ENCODE data around the gene AMY1C.

DNA sequence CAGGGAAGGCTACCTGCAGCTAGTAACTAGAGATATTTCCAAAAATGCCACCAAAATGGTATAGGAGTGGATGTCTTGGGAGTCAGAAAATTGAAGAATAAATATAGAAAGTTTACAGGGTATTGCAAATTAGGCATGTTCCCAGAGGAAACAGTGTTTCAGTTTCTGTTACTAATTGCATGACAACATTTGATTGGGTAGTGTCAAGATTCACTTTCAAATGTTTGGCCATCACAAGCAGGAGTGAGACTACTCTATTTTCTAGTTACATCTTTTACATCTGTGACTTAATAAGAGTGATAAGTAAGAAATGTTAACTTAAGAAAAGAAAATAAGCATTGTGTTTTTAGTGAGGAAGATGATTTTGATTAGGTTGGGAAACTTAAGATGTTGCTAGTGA lies 30.2 kb downstream of the AMY1C start:
- TF ChIP-seq, protein P1, sequence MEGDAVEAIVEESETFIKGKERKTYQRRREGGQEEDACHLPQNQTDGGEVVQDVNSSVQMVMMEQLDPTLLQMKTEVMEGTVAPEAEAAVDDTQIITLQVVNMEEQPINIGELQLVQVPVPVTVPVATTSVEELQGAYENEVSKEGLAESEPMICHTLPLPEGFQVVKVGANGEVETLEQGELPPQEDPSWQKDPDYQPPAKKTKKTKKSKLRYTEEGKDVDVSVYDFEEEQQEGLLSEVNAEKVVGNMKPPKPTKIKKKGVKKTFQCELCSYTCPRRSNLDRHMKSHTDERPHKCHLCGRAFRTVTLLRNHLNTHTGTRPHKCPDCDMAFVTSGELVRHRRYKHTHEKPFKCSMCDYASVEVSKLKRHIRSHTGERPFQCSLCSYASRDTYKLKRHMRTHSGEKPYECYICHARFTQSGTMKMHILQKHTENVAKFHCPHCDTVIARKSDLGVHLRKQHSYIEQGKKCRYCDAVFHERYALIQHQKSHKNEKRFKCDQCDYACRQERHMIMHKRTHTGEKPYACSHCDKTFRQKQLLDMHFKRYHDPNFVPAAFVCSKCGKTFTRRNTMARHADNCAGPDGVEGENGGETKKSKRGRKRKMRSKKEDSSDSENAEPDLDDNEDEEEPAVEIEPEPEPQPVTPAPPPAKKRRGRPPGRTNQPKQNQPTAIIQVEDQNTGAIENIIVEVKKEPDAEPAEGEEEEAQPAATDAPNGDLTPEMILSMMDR (IDR thresholded peaks at IDR 0.05), result no peak
- no peak for TF ChIP-seq FOXK1 (CRISPR knock-in tag; IDR thresholded peaks at IDR 0.05)
- TF ChIP-seq TEAD4 (CRISPR knock-in tag; IDR thresholded peaks at IDR 0.05), result no peak
- TF ChIP-seq ESRRA (CRISPR knock-in tag; IDR thresholded peaks at IDR 0.05; ENCODE audit: borderline replicate concordance), result no peak
- no peak for TF ChIP-seq NFATC4 (CRISPR knock-in tag; IDR thresholded peaks at IDR 0.05)
- TF ChIP-seq KAT7 (CRISPR knock-in tag; IDR thresholded peaks at IDR 0.05; ENCODE audit: borderline replicate concordance), result no peak
- no peak for TF ChIP-seq FOXJ3 (CRISPR knock-in tag; IDR thresholded peaks at IDR 0.05; ENCODE audit: borderline replicate concordance)
- TF ChIP-seq ZNF232 (CRISPR knock-in tag; IDR thresholded peaks at IDR 0.05), result no peak
- TF ChIP-seq ZNF121 (CRISPR knock-in tag; IDR thresholded peaks at IDR 0.05), result no peak
- TF ChIP-seq EMX1 (CRISPR knock-in tag; IDR thresholded peaks at IDR 0.05), result no peak

All from WTC11 (cell line).